Central memory CD8-positive, alpha-beta T cell (primary cell): Measurements from ENCODE around the gene HYLS1.

Experiments
- ATAC-seq: fragments of 150-1000 bp; cut with Tn5 transposase; replicated peaks from 2 replicates; pipeline ENCODE4 v1.10.0; 2022; ENCODE audit warnings: mild to moderate bottlenecking, moderate FRiP score, moderate number of reproducible peaks; ENCODE audit not compliant: poor library complexity, severe bottlenecking; ENCODE audit errors: extremely low read depth
- DNase-seq, 2 donors: peaks; one replicate each; pipeline ENCODE4 v3.0.0; 2021; ENCODE audit warnings: low spot score in 2 of 2
- H3K27ac Mint-ChIP-seq: one replicate; pipeline ENCODE4 v1.8.0; 2022; ENCODE audit warnings: low read depth, mild to moderate bottlenecking, moderate library complexity, mixed read lengths
- H3K27me3 Mint-ChIP-seq: one replicate; pipeline ENCODE4 v1.8.0; 2022; ENCODE audit warnings: mixed read lengths
- H3K36me3 Mint-ChIP-seq: one replicate; pipeline ENCODE4 v1.8.0; 2022; ENCODE audit warnings: mild to moderate bottlenecking, moderate library complexity, mixed read lengths; ENCODE audit not compliant: insufficient read depth
- H3K4me1 Mint-ChIP-seq: one replicate; pipeline ENCODE4 v1.8.0; 2022; ENCODE audit warnings: mixed read lengths
- H3K4me3 Mint-ChIP-seq: one replicate; pipeline ENCODE4 v1.8.0; 2022; ENCODE audit warnings: mild to moderate bottlenecking, moderate library complexity, mixed read lengths
- H3K9me3 Mint-ChIP-seq: one replicate; pipeline ENCODE4 v1.8.0; 2022; ENCODE audit warnings: mixed read lengths

HYLS1 gene

DNA sequence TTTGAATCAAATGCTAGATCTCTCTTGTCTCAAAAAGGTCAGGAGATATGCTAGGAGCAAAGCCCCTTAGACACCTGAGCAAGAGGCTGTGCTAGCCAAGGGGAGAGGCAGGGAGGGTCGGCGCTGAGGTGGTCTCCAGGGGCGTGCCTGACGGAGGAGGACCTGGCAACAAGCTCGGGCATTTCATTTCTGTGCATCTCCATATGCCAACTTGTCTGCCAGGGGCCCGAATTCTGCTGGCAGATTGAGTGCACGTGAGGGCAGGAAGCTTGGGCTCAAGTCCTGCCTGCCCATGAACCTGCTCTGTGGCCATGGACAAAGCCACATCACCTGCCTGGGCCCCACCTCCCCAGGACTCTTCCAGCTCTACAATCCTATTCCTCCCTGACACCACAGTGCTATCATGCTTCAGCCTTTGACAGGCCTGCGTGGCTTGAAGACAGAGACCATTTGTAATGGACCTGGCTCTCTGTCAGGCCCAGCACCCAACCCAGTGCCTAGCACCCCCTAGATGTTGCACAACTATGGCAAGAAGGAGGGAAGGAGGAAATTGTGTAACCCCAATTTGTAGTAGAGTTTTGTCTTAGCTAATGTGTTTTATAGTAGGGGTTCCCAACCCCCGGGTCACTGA is 42.1 kb downstream of the HYLS1 start:
- no peaks in the 10 kb centered on the region for H3K36me3 Mint-ChIP-seq
- ATAC-seq (no peak), DNase-seq (no peak)
- no peaks in the 10 kb centered on the region for H3K4me1 Mint-ChIP-seq
- H3K4me3 Mint-ChIP-seq, result no peak overlapping the region
- no peak overlapping the region for H3K27ac Mint-ChIP-seq
- H3K27me3 Mint-ChIP-seq, result peaks cover 59% of the 10 kb centered on the region
- H3K9me3 Mint-ChIP-seq, result no peaks in the 10 kb centered on the region

DNA sequence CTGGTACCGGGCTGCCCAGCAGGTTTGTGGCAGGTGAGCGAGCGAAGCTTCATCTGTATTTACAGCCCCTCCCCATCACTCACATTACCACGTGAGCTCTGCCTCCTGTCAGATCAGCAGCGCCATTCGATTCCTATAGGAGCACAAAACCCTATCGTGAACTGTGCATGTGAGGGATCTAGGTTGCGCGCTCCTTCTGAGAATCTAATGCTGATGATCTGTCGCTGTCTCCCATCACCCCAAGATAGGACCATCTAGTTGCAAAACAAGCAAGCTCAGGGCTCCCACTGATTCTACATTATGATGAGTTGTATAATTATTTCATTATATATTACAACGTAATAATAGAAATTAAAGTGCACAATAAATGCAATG is 42.6 kb downstream of the HYLS1 start:
- Mint-ChIP-seq H3K9me3 (no peaks in the 10 kb centered on the region), H3K27me3 (peaks cover 54% of the 10 kb centered on the region), H3K4me3 (no peak overlapping the region), H3K36me3 (no peaks in the 10 kb centered on the region), H3K4me1 (no peaks in the 10 kb centered on the region), H3K27ac (no peak overlapping the region)
- ATAC-seq (no peak), DNase-seq (no peak)

DNA sequence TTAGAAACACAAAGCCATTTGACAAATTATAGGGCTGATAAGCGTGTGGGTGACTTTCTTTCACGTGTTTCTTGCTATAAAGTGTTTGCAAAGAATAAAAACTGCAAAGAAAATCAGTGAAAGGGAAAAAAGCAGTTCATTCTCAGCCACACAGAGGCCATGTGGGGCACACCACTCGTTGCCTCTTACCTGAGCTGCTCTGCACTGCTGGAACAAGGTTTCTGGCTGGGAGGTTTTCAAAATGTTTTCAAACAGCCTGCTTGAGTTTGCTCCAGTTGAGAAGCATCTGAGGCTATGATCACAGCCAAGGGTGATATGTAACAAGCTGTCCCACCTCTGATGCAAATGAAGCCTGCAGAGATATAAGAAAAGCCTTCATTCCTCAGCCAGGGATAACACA is 43.6 kb downstream of the HYLS1 start:
- no peaks in the 10 kb centered on the region for H3K4me1 Mint-ChIP-seq
- H3K27ac Mint-ChIP-seq, result no peak overlapping the region
- peaks cover 43% of the 10 kb centered on the region for H3K27me3 Mint-ChIP-seq
- no peaks in the 10 kb centered on the region for H3K9me3 Mint-ChIP-seq
- H3K36me3 Mint-ChIP-seq, result no peaks in the 10 kb centered on the region
- DNase-seq (no peak), ATAC-seq (no peak)
- no peak overlapping the region for H3K4me3 Mint-ChIP-seq

DNA sequence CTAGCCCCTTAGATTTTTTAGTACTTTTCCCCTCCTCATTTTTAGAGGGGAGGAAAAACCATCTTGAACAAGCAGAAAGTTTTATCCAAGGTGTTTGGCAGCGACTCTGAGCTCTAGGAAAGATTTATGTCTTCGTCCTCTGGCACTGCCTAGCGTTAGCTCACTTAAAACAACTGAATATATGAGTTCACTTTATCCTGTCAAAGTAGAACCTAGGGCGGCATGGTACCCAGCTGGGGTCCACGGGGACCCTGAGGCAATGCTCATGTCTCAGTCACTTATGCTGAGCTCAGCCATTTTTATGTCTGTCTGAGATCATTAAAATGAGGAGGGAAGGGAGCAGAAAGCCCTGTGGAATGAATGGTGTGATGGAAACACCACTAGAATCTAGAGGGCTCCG is 44.2 kb downstream of the HYLS1 start:
- Mint-ChIP-seq H3K27me3 (peaks cover 38% of the 10 kb centered on the region), H3K4me1 (no peaks in the 10 kb centered on the region), H3K4me3 (no peak overlapping the region), H3K36me3 (no peaks in the 10 kb centered on the region), H3K27ac (no peak overlapping the region), H3K9me3 (no peaks in the 10 kb centered on the region)
- DNase-seq (no peak), ATAC-seq (no peak)

DNA sequence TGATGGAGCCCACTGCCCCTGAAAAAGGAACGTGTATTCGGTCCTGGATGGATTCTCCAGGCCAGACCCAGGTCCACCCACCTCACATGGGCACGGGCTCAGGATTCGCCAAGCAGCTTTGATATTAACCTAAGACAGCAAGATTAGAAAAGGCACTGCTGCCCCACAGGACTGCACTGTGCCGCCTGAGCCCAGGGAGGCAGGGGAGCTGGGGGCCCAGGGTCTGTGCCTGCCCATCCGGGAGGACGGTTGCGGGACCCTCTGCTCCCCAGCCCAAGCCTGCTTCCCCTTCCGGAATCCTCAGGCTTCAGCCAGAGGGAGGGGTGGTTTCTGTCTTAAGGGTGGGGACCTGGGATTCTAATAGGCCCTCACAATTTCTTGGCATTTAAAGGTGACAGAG is 44.8 kb downstream of the HYLS1 start:
- no peaks in the 10 kb centered on the region for H3K9me3 Mint-ChIP-seq
- no peak overlapping the region for H3K4me3 Mint-ChIP-seq
- H3K4me1 Mint-ChIP-seq, result no peaks in the 10 kb centered on the region
- H3K27me3 Mint-ChIP-seq, result peaks cover 31% of the 10 kb centered on the region
- ATAC-seq (no peak), DNase-seq (no peak)
- no peaks in the 10 kb centered on the region for H3K36me3 Mint-ChIP-seq
- H3K27ac Mint-ChIP-seq, result no peak overlapping the region

DNA sequence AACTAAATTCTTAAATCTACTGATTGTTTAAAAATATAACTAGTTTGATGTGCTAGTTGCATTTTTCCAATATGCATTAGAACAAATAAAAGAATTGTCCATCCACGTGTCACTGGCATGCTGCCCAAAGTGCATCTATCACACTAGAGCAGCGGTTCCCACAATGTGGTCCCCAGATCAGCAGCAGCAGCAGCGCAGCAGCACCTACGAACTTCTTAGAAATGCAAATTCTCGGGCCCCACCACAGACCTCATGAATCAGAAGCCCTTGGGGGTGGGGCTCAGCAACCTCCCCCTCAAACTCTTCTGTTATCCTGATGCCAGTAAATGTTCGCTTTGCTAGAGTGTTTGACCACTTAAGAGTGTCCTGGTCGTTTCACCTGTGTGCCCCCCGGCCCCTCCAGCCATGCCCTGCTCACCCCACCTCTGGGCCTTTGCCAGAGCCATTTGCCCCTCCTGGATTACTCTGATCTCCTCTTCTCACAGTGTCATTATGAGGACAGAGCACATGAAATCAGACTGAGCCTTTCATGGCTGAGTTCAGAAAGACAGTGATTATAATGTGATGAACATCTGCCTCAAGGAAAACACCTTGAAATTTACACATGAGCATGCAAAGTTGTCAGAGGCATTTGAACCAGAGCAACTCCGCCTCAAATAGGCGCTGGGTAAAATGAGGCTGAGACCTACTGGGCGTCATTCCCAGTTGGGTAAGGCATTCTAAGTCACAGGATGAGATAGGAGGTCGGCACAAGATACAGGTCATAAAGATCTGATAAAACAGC is 45.8 kb downstream of the HYLS1 start:
- ATAC-seq (no peak), DNase-seq (no peak)
- no peak overlapping the region for H3K4me3 Mint-ChIP-seq
- no peaks in the 10 kb centered on the region for H3K36me3 Mint-ChIP-seq
- H3K27me3 Mint-ChIP-seq, result peaks cover 29% of the 10 kb centered on the region
- H3K27ac Mint-ChIP-seq, result no peak overlapping the region
- no peaks in the 10 kb centered on the region for H3K4me1 Mint-ChIP-seq
- H3K9me3 Mint-ChIP-seq, result no peaks in the 10 kb centered on the region

DNA sequence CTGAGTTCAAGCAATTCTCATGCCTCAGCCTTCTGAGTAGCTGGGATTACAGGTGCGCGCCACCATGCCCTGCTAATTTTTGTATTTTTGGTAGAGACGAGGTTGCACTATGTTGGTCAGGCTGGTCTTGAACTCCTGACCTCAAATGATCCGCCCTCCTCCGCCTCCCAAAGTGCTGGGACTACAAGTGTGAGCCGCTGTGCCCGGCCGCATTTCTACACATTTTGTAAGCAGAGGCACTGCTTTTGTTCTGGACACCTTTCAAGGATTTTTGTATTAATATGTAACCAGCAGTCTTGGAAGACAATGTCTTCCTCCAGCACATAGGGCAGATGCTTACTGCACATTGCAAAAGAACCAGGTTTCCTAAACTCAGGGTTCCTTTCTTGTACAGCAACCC is 47.0 kb downstream of the HYLS1 start:
- ATAC-seq (no peak), DNase-seq (no peak)
- no peaks in the 10 kb centered on the region for H3K4me1 Mint-ChIP-seq
- H3K36me3 Mint-ChIP-seq, result no peaks in the 10 kb centered on the region
- H3K27me3 Mint-ChIP-seq, result peaks cover 23% of the 10 kb centered on the region
- H3K4me3 Mint-ChIP-seq, result no peak overlapping the region
- no peaks in the 10 kb centered on the region for H3K9me3 Mint-ChIP-seq
- H3K27ac Mint-ChIP-seq, result no peak overlapping the region

DNA sequence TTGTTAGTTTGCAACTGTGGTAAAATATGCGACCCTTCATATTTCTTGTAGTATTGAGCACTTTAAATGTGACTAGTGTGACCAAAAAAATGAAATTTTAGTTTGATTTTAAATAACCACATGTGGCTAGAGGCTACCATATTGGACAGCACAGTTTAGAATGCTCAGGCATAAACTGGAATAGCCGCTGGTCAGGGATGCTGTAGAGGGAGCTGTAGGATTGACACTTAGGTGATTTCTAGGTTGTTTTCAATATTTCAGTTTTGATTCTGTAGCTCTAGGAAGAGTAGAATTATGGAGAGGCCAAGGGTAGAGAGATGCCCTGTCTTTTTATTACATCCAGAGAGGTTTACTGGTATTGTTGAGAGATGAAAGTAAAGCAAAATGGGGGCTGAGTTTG is 47.6 kb downstream of the HYLS1 start:
- H3K9me3 Mint-ChIP-seq, result no peaks in the 10 kb centered on the region
- no peak for ATAC-seq
- no peaks in the 10 kb centered on the region for H3K4me1 Mint-ChIP-seq
- peaks cover 17% of the 10 kb centered on the region for H3K27me3 Mint-ChIP-seq
- H3K4me3 Mint-ChIP-seq, result no peak overlapping the region
- no peak for DNase-seq
- H3K27ac Mint-ChIP-seq, result no peak overlapping the region
- no peaks in the 10 kb centered on the region for H3K36me3 Mint-ChIP-seq

DNA sequence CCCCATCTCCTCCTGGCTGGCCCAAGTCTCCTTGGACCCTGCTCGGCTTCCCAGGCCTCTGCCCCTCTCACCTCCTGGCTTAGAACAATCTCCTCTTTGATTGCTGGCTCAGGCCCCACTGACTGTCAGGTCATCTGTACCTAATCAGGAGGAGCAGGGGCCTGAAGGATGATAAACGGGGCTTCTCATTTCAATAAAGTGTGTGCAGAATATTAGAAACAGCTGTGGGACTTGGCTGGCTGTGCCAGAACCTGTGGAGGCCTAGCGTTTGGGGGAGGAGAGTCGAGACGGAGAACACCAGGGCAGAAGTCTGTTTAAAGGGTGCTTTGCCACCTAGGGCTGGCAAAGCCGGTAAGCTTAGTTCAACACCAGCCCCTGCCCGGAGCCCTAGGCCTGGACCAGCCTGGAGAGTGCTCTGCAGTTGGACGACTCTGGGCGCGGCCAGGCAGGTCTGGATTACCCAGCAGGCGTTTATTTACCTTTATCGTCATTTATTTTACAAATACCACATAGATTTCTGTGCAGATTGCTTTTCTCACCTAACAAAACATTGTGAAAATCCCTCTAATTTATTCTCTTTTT is 48.2 kb downstream of the HYLS1 start:
- Mint-ChIP-seq H3K27me3 (peaks cover 14% of the 10 kb centered on the region), H3K9me3 (no peaks in the 10 kb centered on the region)
- no peak for ATAC-seq

DNA sequence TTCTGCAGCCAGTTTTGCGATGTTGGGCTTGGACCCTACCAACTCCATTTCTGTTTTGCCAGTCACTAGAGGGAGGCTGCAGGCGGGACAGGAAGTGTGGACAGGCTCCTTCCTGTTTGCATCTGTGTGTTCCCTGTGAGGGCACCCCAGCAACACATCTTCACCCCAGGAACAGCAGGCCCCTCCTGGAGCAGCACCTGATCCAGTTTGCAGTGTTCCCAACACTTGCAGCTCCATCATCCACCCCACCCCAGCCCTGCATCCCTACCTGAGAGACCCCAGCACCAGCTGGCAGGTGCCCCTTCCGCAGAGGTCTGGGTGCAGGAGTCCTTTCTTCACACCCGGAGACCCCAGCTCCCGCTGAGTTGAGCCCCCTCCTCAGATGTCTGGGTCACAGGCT is 51.0 kb downstream of the HYLS1 start:
- Mint-ChIP-seq H3K9me3 (no peaks in the 10 kb centered on the region), H3K27me3 (no peaks in the 10 kb centered on the region), H3K27ac (no peak overlapping the region), H3K4me3 (no peak overlapping the region), H3K4me1 (peaks cover 8% of the 10 kb centered on the region), H3K36me3 (no peaks in the 10 kb centered on the region)
- no peak for DNase-seq
- no peak for ATAC-seq

More for the DNA sequence above, 48.2 kb downstream of the HYLS1 start:
- no peak overlapping the region for H3K4me3 Mint-ChIP-seq
- no peak overlapping the region for H3K27ac Mint-ChIP-seq
- H3K4me1 Mint-ChIP-seq, result no peaks in the 10 kb centered on the region
- no peak for DNase-seq
- H3K36me3 Mint-ChIP-seq, result no peaks in the 10 kb centered on the region

DNA sequence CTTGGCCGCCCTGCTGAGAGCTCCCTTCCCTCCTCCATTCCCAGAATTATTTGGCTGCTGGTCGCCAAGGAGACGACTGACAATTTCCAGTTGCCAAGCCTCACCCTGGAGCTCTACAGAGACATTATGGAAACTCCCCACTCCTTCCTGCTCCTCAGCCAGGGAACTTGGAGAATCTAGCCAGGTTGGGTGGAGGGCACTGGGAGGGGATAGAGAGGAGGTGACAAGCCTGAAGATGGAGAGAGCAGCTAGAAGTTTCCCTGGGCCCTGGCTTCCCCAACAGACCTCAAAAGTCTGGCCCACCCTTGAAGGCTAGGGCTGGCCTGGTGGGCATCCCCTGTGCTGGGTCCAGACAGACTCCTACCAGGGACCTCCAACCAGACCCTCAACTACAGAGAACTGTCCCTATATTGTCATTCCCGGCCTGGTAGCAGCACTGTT is 51.6 kb downstream of the HYLS1 start:
- Mint-ChIP-seq H3K4me3 (no peak overlapping the region), H3K4me1 (peaks cover 8% of the 10 kb centered on the region), H3K27me3 (peaks cover 6% of the 10 kb centered on the region), H3K9me3 (no peaks in the 10 kb centered on the region), H3K27ac (no peak overlapping the region), H3K36me3 (no peaks in the 10 kb centered on the region)
- ATAC-seq, result no peak
- DNase-seq, result no peak

DNA sequence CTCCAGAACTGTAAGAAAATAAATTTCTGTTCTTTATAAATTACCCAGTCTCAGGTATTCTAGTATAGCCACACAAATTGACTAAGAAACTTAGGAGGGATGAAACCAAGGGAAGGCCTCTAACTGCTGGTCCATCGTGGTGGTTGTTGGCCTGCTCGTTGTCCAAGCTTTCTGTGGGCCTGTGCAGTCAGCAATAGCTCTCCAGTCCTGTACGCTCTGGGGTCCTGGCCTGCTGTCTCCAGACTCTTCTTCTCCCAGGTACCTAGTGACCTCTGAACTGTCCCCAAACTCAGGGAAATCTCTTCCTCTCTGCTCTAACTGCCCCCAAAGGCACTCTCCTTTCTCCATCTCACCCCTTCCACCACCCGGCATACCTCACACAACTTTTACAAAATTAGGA is 52.7 kb downstream of the HYLS1 start:
- Mint-ChIP-seq H3K27me3 (peaks cover 15% of the 10 kb centered on the region), H3K36me3 (no peaks in the 10 kb centered on the region), H3K4me1 (peaks cover 8% of the 10 kb centered on the region), H3K4me3 (no peak overlapping the region), H3K27ac (no peak overlapping the region), H3K9me3 (no peaks in the 10 kb centered on the region)
- ATAC-seq (no peak), DNase-seq (no peak)

DNA sequence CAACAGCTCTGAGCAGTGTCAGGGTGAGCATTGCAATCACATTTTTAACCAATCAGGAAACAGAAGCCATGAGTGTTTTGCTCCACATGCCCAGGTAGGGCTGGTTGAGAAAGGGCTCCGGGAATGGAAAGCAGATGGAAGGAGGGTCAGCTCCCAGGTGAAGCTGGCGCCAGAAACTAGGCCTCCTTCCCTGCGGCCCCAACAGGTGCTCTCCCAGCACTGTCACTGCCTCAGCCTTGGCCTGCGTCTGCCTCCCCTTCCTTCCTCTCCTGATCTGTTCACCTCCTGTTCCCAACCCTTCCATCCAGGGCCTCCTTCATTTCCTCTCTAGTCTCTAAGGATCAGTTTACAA is 53.8 kb downstream of the HYLS1 start:
- DNase-seq (no peak), ATAC-seq (no peak)
- peaks cover 8% of the 10 kb centered on the region for H3K4me1 Mint-ChIP-seq
- peaks cover 15% of the 10 kb centered on the region for H3K27me3 Mint-ChIP-seq
- H3K4me3 Mint-ChIP-seq, result no peak overlapping the region
- no peaks in the 10 kb centered on the region for H3K9me3 Mint-ChIP-seq
- H3K27ac Mint-ChIP-seq, result no peak overlapping the region
- no peaks in the 10 kb centered on the region for H3K36me3 Mint-ChIP-seq
